OCI-LY7 (cell line): ENCODE measurements around the gene GPR25. TPM values are rescaled to one million over a fixed set of nuclear protein-coding genes. Genes with fewer than 3 reads are reported as not detected.

Experiments
- BruUV-seq: library from RNA; stranded (reverse); fragments of 400-500 nt; replicated peaks from 2 replicates; lab custom pipeline; 2021; lab: Mats Ljungman, UMichigan
- CTCF ChIA-PET: fragments of 300-600 bp; sonication (Branson Sonifier 250); formaldehyde crosslinking; loops from one replicate; lab custom pipeline; 2022; ENCODE audit warnings: antibody characterized with exemption; ENCODE audit not compliant: unreplicated experiment; lab: Charles Lee
- POLR2A ChIA-PET: fragments of 300-600 bp; sonication (Branson Sonifier 250); formaldehyde crosslinking; loops from one replicate; lab custom pipeline; 2022; ENCODE audit warnings: antibody characterized with exemption; lab: Charles Lee
- DNase-seq: peaks from one replicate; pipeline ENCODE4 v3.0.0-alpha.2; 2015; ENCODE audit warnings: low spot score
- H2AFZ ChIP-seq: fragments of 200-600 bp; sonication (generic), shearing (Covaris generic); 2 replicates; pipeline ENCODE4 v1.6.1; 2014; ENCODE audit warnings: mild to moderate bottlenecking, antibody characterized with exemption, low read length, moderate library complexity
- H3K27ac ChIP-seq: fragments of 200-600 bp; sonication (generic); 2 replicates; pipeline ENCODE4 v1.5.1; 2014; ENCODE audit warnings: mixed run types, low read depth, mild to moderate bottlenecking, moderate library complexity, low read length, inconsistent platforms; ENCODE audit not compliant: poor library complexity, severe bottlenecking
- H3K36me3 ChIP-seq: fragments of 200-600 bp; sonication (generic); 2 replicates; pipeline ENCODE4 v1.6.1; 2014; ENCODE audit warnings: mild to moderate bottlenecking, antibody characterized with exemption, low read length, moderate library complexity, mixed read lengths; ENCODE audit not compliant: insufficient read depth
- H3K4me1 ChIP-seq: fragments of 200-600 bp; sonication (generic); 2 replicates; pipeline ENCODE4 v1.5.1; 2014; ENCODE audit warnings: mild to moderate bottlenecking, low read length; ENCODE audit not compliant: insufficient read depth, poor library complexity, severe bottlenecking
- H3K4me2 ChIP-seq: fragments of 200-600 bp; sonication (generic); 2 replicates; pipeline ENCODE4 v1.6.1; 2014; ENCODE audit warnings: mild to moderate bottlenecking, low read length
- H3K4me3 ChIP-seq: fragments of 200-600 bp; sonication (generic); 2 replicates; pipeline ENCODE4 v1.5.1; 2014; ENCODE audit warnings: mild to moderate bottlenecking, low read depth, low read length; ENCODE audit not compliant: poor library complexity, severe bottlenecking
- H3K79me2 ChIP-seq: fragments of 200-600 bp; sonication (generic); 2 replicates; pipeline ENCODE4 v1.6.1; 2016; ENCODE audit warnings: low read depth, mild to moderate bottlenecking, low read length, moderate library complexity, mixed read lengths; ENCODE audit not compliant: insufficient read depth
- H3K9me2 ChIP-seq: fragments of 200-600 bp; sonication (generic); 2 replicates; pipeline ENCODE4 v1.6.1; 2016; ENCODE audit warnings: mild to moderate bottlenecking, low read length, mixed read lengths; ENCODE audit not compliant: insufficient read depth
- H3K9me3 ChIP-seq: fragments of 200-600 bp; sonication (generic); 2 replicates; pipeline ENCODE4 v1.6.1; 2014; ENCODE audit warnings: mild to moderate bottlenecking, mixed run types, low read length, mixed read lengths
- H4K20me1 ChIP-seq: fragments of 200-600 bp; sonication (generic); 2 replicates; pipeline ENCODE4 v1.6.1; 2014; ENCODE audit warnings: mild to moderate bottlenecking, antibody characterized with exemption, low read length, moderate library complexity, mixed read lengths; ENCODE audit not compliant: insufficient read depth
- CTCF ChIP-seq: fragments of 200-600 bp; sonication (generic); conservative IDR thresholded peaks from 2 replicates; pipeline ENCODE4 v1.5.1; 2014; ENCODE audit warnings: mild to moderate bottlenecking, antibody characterized with exemption, low read length, moderate library complexity, mixed read lengths
- EZH2phosphoT487 ChIP-seq: fragments of 200-600 bp; sonication (generic); IDR thresholded peaks from 2 replicates; pipeline ENCODE4 v1.6.1; 2018; ENCODE audit warnings: low read depth, borderline replicate concordance, mild to moderate bottlenecking, mixed run types, antibody characterized with exemption, low read length, moderate library complexity, mixed read lengths
- intact Hi-C: fragments of 100-400 bp; cut with micrococcal nuclease; formaldehyde crosslinking; loops from one replicate; pipeline ENCODE4 v1.10.0; 2022; ENCODE audit not compliant: unreplicated experiment
- total RNA-seq, 2 experiments: library from RNA; depleted of rRNA in 1 of 2; stranded (reverse); fragments of >200 nt in 1 of 2; shearing (Covaris generic) in 1 of 2; gene quantifications; 2 replicates each; pipeline ENCODE4 v1.2.3, GENCODE V29; 2014 to 2022

Gene GPR25
- total RNA-seq, 2 experiments from 2014 or later = not detected

- no peak overlapping the region for H3K4me2 ChIP-seq
- DNase-seq = no peak
- no peak overlapping the region for H3K4me3 ChIP-seq
- POLR2A ChIA-PET = interaction anchor here (1.2 kb wide), 1 partner anchor 16 kb away, joined by 3 read pairs; no protein-coding TSS in a partner anchor
- TF ChIP-seq EZH2phosphoT487 = no peak
- TF ChIP-seq CTCF = no peak
- intact Hi-C loops = no loop called here
- no peaks in the 10 kb centered on the region for H3K9me3 ChIP-seq
- H4K20me1 ChIP-seq = no peaks in the 10 kb centered on the region
- BruUV-seq = no TSS peak
- no peak overlapping the region for H3K27ac ChIP-seq
- no peaks in the 10 kb centered on the region for H3K9me2 ChIP-seq
- no peaks in the 10 kb centered on the region for H3K4me1 ChIP-seq
- H3K79me2 ChIP-seq = no peaks in the 10 kb centered on the region
- H3K36me3 ChIP-seq = no peaks in the 10 kb centered on the region
- CTCF ChIA-PET = no interaction called here
- H2AFZ ChIP-seq = no peak overlapping the region
These were observed 32.8 kb downstream of the GPR25 start for GRCh38 chr1:200905411-200906052.

DNA sequence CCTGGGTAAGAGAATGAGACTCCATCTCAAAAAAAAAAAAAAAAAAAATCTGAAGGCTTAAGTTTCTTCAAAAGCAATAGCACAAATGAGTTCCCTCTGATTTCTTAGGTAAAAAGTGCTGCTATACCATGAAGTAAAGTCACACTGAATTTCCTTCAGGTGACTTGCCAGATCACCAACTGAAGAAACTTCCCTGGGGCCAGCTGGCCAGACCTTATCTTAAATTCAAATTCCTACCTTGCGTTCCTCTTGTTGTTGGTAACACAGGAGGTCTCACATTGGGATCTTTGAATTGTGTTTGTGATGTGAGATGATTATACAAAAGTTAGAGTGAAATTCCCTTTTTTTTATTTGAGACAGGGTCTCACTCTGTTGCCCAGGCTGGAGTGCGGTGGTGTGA, 33.7 kb downstream of the GPR25 start:
- no peaks in the 10 kb centered on the region for H3K9me3 ChIP-seq
- H4K20me1 ChIP-seq = no peaks in the 10 kb centered on the region
- no peaks in the 10 kb centered on the region for H3K79me2 ChIP-seq
- H3K27ac ChIP-seq = no peak overlapping the region
- no peak overlapping the region for H3K4me3 ChIP-seq
- ChIA-PET POLR2A (interaction anchor here (1.4 kb wide), 1 partner anchor 10 kb away, joined by 4 read pairs; no protein-coding TSS in a partner anchor), CTCF (no interaction called here)
- DNase-seq = no peak
- H2AFZ ChIP-seq = no peak overlapping the region
- H3K4me1 ChIP-seq = no peaks in the 10 kb centered on the region
- no peak overlapping the region for H3K4me2 ChIP-seq
- intact Hi-C loops = no loop called here
- H3K36me3 ChIP-seq = no peaks in the 10 kb centered on the region
- no TSS peak for BruUV-seq
- no peak for TF ChIP-seq EZH2phosphoT487
- no peak for TF ChIP-seq CTCF
- no peaks in the 10 kb centered on the region for H3K9me2 ChIP-seq

GRCh38 chr1:200907611-200908097, 34.9 kb downstream of the GPR25 start:
- Histone ChIP-seq H3K4me3 (no peak overlapping the region), H3K36me3 (no peaks in the 10 kb centered on the region), H3K9me2 (no peaks in the 10 kb centered on the region), H2AFZ (no peak overlapping the region), H3K27ac (no peak overlapping the region), H3K4me1 (no peaks in the 10 kb centered on the region), H4K20me1 (no peaks in the 10 kb centered on the region), H3K9me3 (no peaks in the 10 kb centered on the region), H3K79me2 (no peaks in the 10 kb centered on the region), H3K4me2 (no peak overlapping the region)
- TF ChIP-seq CTCF (no peak), EZH2phosphoT487 (no peak)
- intact Hi-C loops = no loop called here
- POLR2A ChIA-PET = interaction anchor here (0.6 to 1.4 kb wide), 2 partner anchors 11 to 46 kb away, joined by 3 to 4 read pairs; no protein-coding TSS in a partner anchor
- no TSS peak for BruUV-seq
- DNase-seq = no peak
- CTCF ChIA-PET = no interaction called here
